ENCODE data around the gene BBIP1. TPM values are rescaled to one million over a fixed set of nuclear protein-coding genes. Genes with fewer than 3 reads are reported as not detected.

The BBIP1 gene
- total and polyA plus RNA-seq, 2 donors from 2014 or later: 34.8 to 36.1 TPM

- intact Hi-C loops (cut with DNase I): no loop called here
- Histone ChIP-seq H3K4me1 (ENCODE audit: control insufficient read depth in 2 of 3, insufficient read depth in 2 of 3, low read depth in 1 of 3, low read length in 3 of 3) (peaks cover 2 to 6% (median 3%) of the 10 kb centered on the region in 3 donors), H3K9me3 (ENCODE audit: control insufficient read depth in 2 of 3, insufficient read depth in 1 of 3, low read length in 3 of 3) (no peaks in the 10 kb centered on the region), H3K9ac (ENCODE audit: low read length in 3 of 3) (no peak overlapping the region), H3K27ac (ENCODE audit: low read depth in 2 of 2, low read length in 2 of 2) (no peak overlapping the region), H3K4me3 (ENCODE audit: low read length in 3 of 3) (no peak overlapping the region), H3K27me3 (ENCODE audit: control insufficient read depth, insufficient read depth, low read length) (no peaks in the 10 kb centered on the region), H3K36me3 (ENCODE audit: control insufficient read depth in 2 of 3, insufficient read depth in 3 of 3, low read length in 3 of 3) (peaks cover 0 to 2% (median 0%) of the 10 kb centered on the region in 3 donors)
- FAIRE-seq (no peak), DNase-seq (no peak)
- no peak for TF ChIP-seq CTCF (IDR thresholded peaks at IDR 0.05; ENCODE audit: borderline replicate concordance, extremely low read depth, insufficient read depth)
Observed at GRCh38 chr10:110914431-110914830, 4.5 kb downstream of the BBIP1 start.

GRCh38 chr10:110912374-110912773 lies 6.6 kb downstream of the BBIP1 start:
- Histone ChIP-seq H3K4me3 (ENCODE audit: low read length in 3 of 3) (no peak overlapping the region), H3K9ac (ENCODE audit: low read length in 3 of 3) (no peak overlapping the region), H3K4me1 (ENCODE audit: control insufficient read depth in 2 of 3, insufficient read depth in 2 of 3, low read depth in 1 of 3, low read length in 3 of 3) (no peaks in the 10 kb centered on the region), H3K36me3 (ENCODE audit: control insufficient read depth in 2 of 3, insufficient read depth in 3 of 3, low read length in 3 of 3) (peaks cover 0 to 2% (median 0%) of the 10 kb centered on the region in 3 donors), H3K9me3 (ENCODE audit: control insufficient read depth in 2 of 3, insufficient read depth in 1 of 3, low read length in 3 of 3) (no peaks in the 10 kb centered on the region), H3K27ac (ENCODE audit: low read depth in 2 of 2, low read length in 2 of 2) (no peak overlapping the region), H3K27me3 (ENCODE audit: control insufficient read depth, insufficient read depth, low read length) (no peaks in the 10 kb centered on the region)
- TF ChIP-seq CTCF (IDR thresholded peaks at IDR 0.05; ENCODE audit: borderline replicate concordance, extremely low read depth, insufficient read depth): no peak
- intact Hi-C loops (cut with DNase I): no loop called here
- DNase-seq (no peak), FAIRE-seq (no peak)

GRCh38 chr10:110910138-110910537 lies 8.8 kb downstream of the BBIP1 start:
- no peak overlapping the region for H3K4me3 ChIP-seq (ENCODE audit: low read length in 3 of 3)
- no peak for TF ChIP-seq CTCF (IDR thresholded peaks at IDR 0.05; ENCODE audit: borderline replicate concordance, extremely low read depth, insufficient read depth)
- peaks cover 0 to 2% (median 0%) of the 10 kb centered on the region in 3 donors for H3K36me3 ChIP-seq (ENCODE audit: control insufficient read depth in 2 of 3, insufficient read depth in 3 of 3, low read length in 3 of 3)
- intact Hi-C loops (cut with DNase I): no loop called here
- DNase-seq (no peak), FAIRE-seq (no peak)
- no peaks in the 10 kb centered on the region for H3K9me3 ChIP-seq (ENCODE audit: control insufficient read depth in 2 of 3, insufficient read depth in 1 of 3, low read length in 3 of 3)
- no peaks in the 10 kb centered on the region for H3K4me1 ChIP-seq (ENCODE audit: control insufficient read depth in 2 of 3, insufficient read depth in 2 of 3, low read depth in 1 of 3, low read length in 3 of 3)
- no peak overlapping the region for H3K9ac ChIP-seq (ENCODE audit: low read length in 3 of 3)
- H3K27ac ChIP-seq (ENCODE audit: low read depth in 2 of 2, low read length in 2 of 2): no peak overlapping the region
- H3K27me3 ChIP-seq (ENCODE audit: control insufficient read depth, insufficient read depth, low read length): no peaks in the 10 kb centered on the region

All from kidney (tissue), 14 donors.